GM23338 (cell line): ENCODE data around the gene KIR2DL1. TPM values are rescaled to one million over a fixed set of nuclear protein-coding genes. Genes with fewer than 3 reads are reported as not detected.
"Not testable (repeated sequence)": the region's sequence is repeated elsewhere in the genome, so short reads cannot be mapped to it uniquely, and the experiment has no call there.

Experiments
- ATAC-seq: fragments of 200-7000 bp; cut with Tn5 transposase; 3 replicates; pipeline ENCODE4 v1.9.1; 2020
- DNase-seq: peaks from one replicate; pipeline ENCODE4 v3.0.0-alpha.2; 2015; ENCODE audit warnings: low spot score
- H2AFZ ChIP-seq: fragments of 200-600 bp; sonication (generic); 2 replicates; pipeline ENCODE4 v1.8.0; 2016; ENCODE audit warnings: antibody characterized with exemption, mild to moderate bottlenecking, moderate library complexity
- H3F3A ChIP-seq: fragments of 200-600 bp; sonication (generic); replicated peaks from 2 replicates; pipeline ENCODE4 v1.8.0; 2017; ENCODE audit warnings: antibody characterized with exemption, mixed run types, low read depth
- H3K27ac ChIP-seq: fragments of 200-600 bp; sonication (generic); 2 replicates; pipeline ENCODE4 v1.6.1; 2016; ENCODE audit warnings: low read depth
- H3K27me3 ChIP-seq: fragments of 200-600 bp; sonication (generic); 2 replicates; pipeline ENCODE4 v1.8.0; 2016; ENCODE audit warnings: mild to moderate bottlenecking, mixed run types, moderate library complexity; ENCODE audit not compliant: insufficient read depth
- H3K36me3 ChIP-seq: fragments of 200-600 bp; sonication (generic); 2 replicates; pipeline ENCODE4 v1.8.0; 2016; ENCODE audit warnings: mild to moderate bottlenecking; ENCODE audit not compliant: insufficient read depth
- H3K4me1 ChIP-seq: fragments of 200-600 bp; sonication (generic); 2 replicates; pipeline ENCODE4 v1.8.0; 2016; ENCODE audit warnings: mild to moderate bottlenecking, moderate library complexity; ENCODE audit not compliant: insufficient read depth
- H3K4me2 ChIP-seq: fragments of 200-600 bp; sonication (generic); 2 replicates; pipeline ENCODE4 v1.7.1; 2017; ENCODE audit warnings: mixed run types
- H3K4me3 ChIP-seq: fragments of 200-600 bp; sonication (generic); 2 replicates; pipeline ENCODE4 v1.6.1; 2016; ENCODE audit warnings: mixed run types
- H3K79me2 ChIP-seq: fragments of 200-600 bp; sonication (generic); replicated peaks from 2 replicates; pipeline ENCODE4 v1.8.0; 2017; ENCODE audit warnings: mild to moderate bottlenecking; ENCODE audit not compliant: insufficient read depth
- H3K9me2 ChIP-seq: fragments of 200-600 bp; sonication (generic); 2 replicates; pipeline ENCODE4 v1.8.0; 2017; ENCODE audit not compliant: insufficient read depth
- H4K20me1 ChIP-seq: fragments of 200-600 bp; sonication (generic); replicated peaks from 2 replicates; pipeline ENCODE4 v1.8.0; 2017; ENCODE audit warnings: mild to moderate bottlenecking; ENCODE audit not compliant: insufficient read depth
- H3K27ac Mint-ChIP-seq: 2 replicates; pipeline ENCODE4 v1.8.0; 2020; ENCODE audit warnings: inconsistent platforms, mild to moderate bottlenecking, moderate library complexity, mixed read lengths
- H3K27me3 Mint-ChIP-seq: 3 replicates; pipeline ENCODE4 v1.8.0; 2022; ENCODE audit warnings: low read depth, mild to moderate bottlenecking, moderate library complexity, mixed read lengths, inconsistent platforms; ENCODE audit not compliant: insufficient read depth, poor library complexity
- H3K36me3 Mint-ChIP-seq: 3 replicates; pipeline ENCODE4 v1.8.0; 2021; ENCODE audit warnings: low read depth, mild to moderate bottlenecking, inconsistent platforms, moderate library complexity, mixed read lengths
- H3K4me1 Mint-ChIP-seq: 3 replicates; pipeline ENCODE4 v1.8.0; 2020; ENCODE audit warnings: mild to moderate bottlenecking, inconsistent platforms, mixed read lengths
- H3K4me3 Mint-ChIP-seq: 3 replicates; pipeline ENCODE4 v1.8.0; 2021; ENCODE audit warnings: moderate library complexity, mild to moderate bottlenecking, inconsistent platforms, mixed read lengths
- H3K9me3 Mint-ChIP-seq: 3 replicates; pipeline ENCODE4 v1.8.0; 2020; ENCODE audit warnings: moderate library complexity, mild to moderate bottlenecking, inconsistent platforms, mixed read lengths
- CREB1 ChIP-seq: fragments of 250-450 bp; sonication (Bioruptor Pico); IDR thresholded peaks from 2 replicates; pipeline ENCODE4 v1.5.0; 2020; ENCODE audit warnings: low read depth, mild to moderate bottlenecking, moderate library complexity
- ETS1 ChIP-seq: IDR thresholded peaks from 2 replicates; pipeline ENCODE4 v1.6.1; 2016; ENCODE audit warnings: antibody characterized with exemption
- EZH2 ChIP-seq: fragments of 200-600 bp; sonication (generic); IDR thresholded peaks from one replicate; pipeline ENCODE4 v1.8.0; 2017; ENCODE audit warnings: antibody characterized with exemption, mild to moderate bottlenecking, low read depth; ENCODE audit not compliant: unreplicated experiment
- EZH2phosphoT487 ChIP-seq: fragments of 200-600 bp; sonication (generic); IDR thresholded peaks from one replicate; pipeline ENCODE4 v1.8.1; 2018; ENCODE audit warnings: antibody characterized with exemption; ENCODE audit not compliant: unreplicated experiment
- NANOG ChIP-seq: IDR thresholded peaks from 2 replicates; pipeline ENCODE4 v1.6.1; 2016; ENCODE audit warnings: antibody characterized with exemption, borderline replicate concordance
- POLR2AphosphoS5 ChIP-seq: IDR thresholded peaks from 2 replicates; pipeline ENCODE4 v1.6.1; 2016; ENCODE audit warnings: antibody characterized with exemption, low read depth
- ZNF331 ChIP-seq: fragments of 250-450 bp; sonication (Bioruptor Pico); IDR thresholded peaks from 2 replicates; pipeline ENCODE4 v1.5.0; 2020; ENCODE audit warnings: low read depth, mild to moderate bottlenecking, moderate library complexity
- ZNF462 ChIP-seq: fragments of 250-450 bp; sonication (Bioruptor Pico); IDR thresholded peaks from 2 replicates; pipeline ENCODE4 v1.5.0; 2020; ENCODE audit warnings: mild to moderate bottlenecking, moderate library complexity
- polyA plus RNA-seq: library from polyadenylated mRNA; unstranded; fragments of >200 nt; fragmentation: Nextera tagmentation; extraction: Ambion mirVana; gene quantifications from 2 replicates; pipeline ENCODE4 v1.2.1, GENCODE V29; 2016
- total RNA-seq: library from RNA; depleted of rRNA; stranded (reverse); fragments of >200 nt; shearing (Covaris generic); gene quantifications from 2 replicates; pipeline ENCODE4 v1.2.3, GENCODE V29; 2014

The KIR2DL1 gene
- total and polyA plus RNA-seq, 2 experiments from 2014 or later: not detected

- TF ChIP-seq ETS1: no peak
- TF ChIP-seq EZH2phosphoT487: no peak
- TF ChIP-seq EZH2: no peak
- no peak for TF ChIP-seq POLR2AphosphoS5
- no peak for TF ChIP-seq ZNF462
- no peak for TF ChIP-seq NANOG
- no peak for TF ChIP-seq ZNF331 (CRISPR knock-in tag)
- no peak for TF ChIP-seq CREB1 (CRISPR knock-in tag)
These were observed 48.3 kb downstream of the KIR2DL1 start (continued) for GRCh38 chr19:54817670-54818536.

- not testable (repeated sequence) for H3K27me3 Mint-ChIP-seq, DNase-seq, H3K79me2 ChIP-seq, H3K4me3 ChIP-seq, H3K27me3 ChIP-seq, H3K36me3 ChIP-seq, H3K4me1 ChIP-seq, H3K4me2 ChIP-seq, H3K27ac ChIP-seq, H3K9me2 ChIP-seq, H2AFZ ChIP-seq, H3F3A ChIP-seq, H3K4me1 Mint-ChIP-seq, H4K20me1 ChIP-seq, H3K27ac Mint-ChIP-seq, H3K4me3 Mint-ChIP-seq, ATAC-seq
- Mint-ChIP-seq H3K9me3 (peaks cover 88% of the 10 kb centered on the region), H3K36me3 (peaks cover 31% of the 10 kb centered on the region)
These were observed 54.8 kb downstream of the KIR2DL1 start for GRCh38 chr19:54824416-54824815.

GRCh38 chr19:54825326-54825725, 55.7 kb downstream of the KIR2DL1 start:
- not testable (repeated sequence) for H3K27me3 Mint-ChIP-seq, H3K79me2 ChIP-seq, H3K9me2 ChIP-seq, ATAC-seq, H3K27ac ChIP-seq, H2AFZ ChIP-seq, H3K4me1 Mint-ChIP-seq, H3F3A ChIP-seq, H3K4me3 ChIP-seq, DNase-seq, H3K4me2 ChIP-seq, H3K27ac Mint-ChIP-seq, H3K4me3 Mint-ChIP-seq, H4K20me1 ChIP-seq, H3K36me3 ChIP-seq, H3K4me1 ChIP-seq, H3K27me3 ChIP-seq
- H3K9me3 Mint-ChIP-seq: peaks cover 88% of the 10 kb centered on the region
- H3K36me3 Mint-ChIP-seq: peaks cover 32% of the 10 kb centered on the region

- H3K9me2 ChIP-seq, H3K36me3 ChIP-seq, H3K4me3 Mint-ChIP-seq, H3K4me3 ChIP-seq, H2AFZ ChIP-seq, H4K20me1 ChIP-seq, H3F3A ChIP-seq, H3K27ac ChIP-seq, H3K27me3 Mint-ChIP-seq, H3K27me3 ChIP-seq, H3K4me1 Mint-ChIP-seq, H3K4me2 ChIP-seq, H3K79me2 ChIP-seq, H3K4me1 ChIP-seq, H3K27ac Mint-ChIP-seq, ATAC-seq, DNase-seq: not testable (repeated sequence)
- H3K36me3 Mint-ChIP-seq: peaks cover 40% of the 10 kb centered on the region
- peaks cover 85% of the 10 kb centered on the region for H3K9me3 Mint-ChIP-seq
These were observed 58.5 kb downstream of the KIR2DL1 start for GRCh38 chr19:54828064-54828463.
